IPS-20b (cell line): ENCODE data around the gene BCL6.

ENCODE experiments used
- H3K27ac ChIP-seq: one replicate; pipeline ENCODE4 v1.5.1; 2013; ENCODE audit warnings: low read length
- H3K27me3 ChIP-seq: 2 replicates; pipeline ENCODE4 v1.6.1; 2013; ENCODE audit warnings: mild to moderate bottlenecking, low read length, inconsistent platforms; ENCODE audit not compliant: insufficient read depth
- H3K36me3 ChIP-seq: 2 replicates; pipeline ENCODE4 v1.6.1; 2013; ENCODE audit warnings: low read depth, mild to moderate bottlenecking, inconsistent platforms, low read length, moderate library complexity; ENCODE audit not compliant: insufficient read depth
- H3K4me1 ChIP-seq: 2 replicates; pipeline ENCODE4 v1.6.1; 2013; ENCODE audit warnings: mild to moderate bottlenecking, control low read depth, inconsistent platforms, low read length, moderate library complexity; ENCODE audit not compliant: insufficient read depth
- H3K4me3 ChIP-seq: 2 replicates; pipeline ENCODE4 v1.5.1; 2013; ENCODE audit warnings: mild to moderate bottlenecking, low read length, inconsistent platforms
- H3K9ac ChIP-seq: 2 replicates; pipeline ENCODE4 v1.6.1; 2013; ENCODE audit warnings: low read depth, mild to moderate bottlenecking, inconsistent platforms, low read length, moderate library complexity
- H3K9me3 ChIP-seq: 2 replicates; pipeline ENCODE4 v1.6.1; 2013; ENCODE audit warnings: mild to moderate bottlenecking, low read depth, low read length, inconsistent platforms; ENCODE audit not compliant: insufficient read depth

Gene BCL6

GRCh38 chr3:187758318-187758955, 13.2 kb upstream of the BCL6 start:
- no peaks in the 10 kb centered on the region for H3K36me3 ChIP-seq
- H3K27ac ChIP-seq, result no peak overlapping the region
- no peaks in the 10 kb centered on the region for H3K4me1 ChIP-seq
- no peaks in the 10 kb centered on the region for H3K9me3 ChIP-seq
- H3K9ac ChIP-seq, result no peak overlapping the region
- H3K4me3 ChIP-seq, result no peak overlapping the region
- no peaks in the 10 kb centered on the region for H3K27me3 ChIP-seq

GRCh38 chr3:187753516-187753915, 8.2 kb upstream of the BCL6 start:
- Histone ChIP-seq H3K9ac (no peak overlapping the region), H3K27me3 (no peaks in the 10 kb centered on the region), H3K27ac (no peak overlapping the region), H3K9me3 (no peaks in the 10 kb centered on the region), H3K4me3 (no peak overlapping the region), H3K4me1 (peaks cover 24% of the 10 kb centered on the region), H3K36me3 (no peaks in the 10 kb centered on the region)

- Histone ChIP-seq H3K4me1 (peaks cover 43% of the 10 kb centered on the region), H3K9me3 (no peaks in the 10 kb centered on the region), H3K36me3 (no peaks in the 10 kb centered on the region), H3K27me3 (no peaks in the 10 kb centered on the region), H3K9ac (peak overlapping the region; percentile 71; the same call in 1 of the 2 replicates), H3K4me3 (peak overlapping the region; percentile 58), H3K27ac (no peak overlapping the region)
These were observed 5.3 kb upstream of the BCL6 start for GRCh38 chr3:187750513-187751123.

GRCh38 chr3:187750006-187750512, 4.8 kb upstream of the BCL6 start:
- H3K4me3 ChIP-seq, result peak overlapping the region; percentile 58
- H3K27me3 ChIP-seq, result no peaks in the 10 kb centered on the region
- H3K9me3 ChIP-seq, result no peaks in the 10 kb centered on the region
- peak overlapping the region; percentile 71; the same call in 1 of the 2 replicates for H3K9ac ChIP-seq
- no peaks in the 10 kb centered on the region for H3K36me3 ChIP-seq
- H3K27ac ChIP-seq, result no peak overlapping the region
- H3K4me1 ChIP-seq, result peaks cover 43% of the 10 kb centered on the region

- no peak overlapping the region for H3K4me3 ChIP-seq
- H3K9ac ChIP-seq, result peak overlapping the region; percentile 9; the same call in 1 of the 2 replicates
- peaks cover 43% of the 10 kb centered on the region for H3K4me1 ChIP-seq
- H3K27ac ChIP-seq, result no peak overlapping the region
- H3K9me3 ChIP-seq, result no peaks in the 10 kb centered on the region
- peaks cover 15% of the 10 kb centered on the region; the same call in 1 of the 2 replicates for H3K27me3 ChIP-seq
- H3K36me3 ChIP-seq, result no peaks in the 10 kb centered on the region
These were observed 2.8 kb upstream of the BCL6 start for GRCh38 chr3:187748050-187748481.

- H3K4me3 ChIP-seq, result no peak overlapping the region
- H3K27me3 ChIP-seq, result peaks cover 20% of the 10 kb centered on the region; the same call in 1 of the 2 replicates
- H3K36me3 ChIP-seq, result no peaks in the 10 kb centered on the region
- no peaks in the 10 kb centered on the region for H3K9me3 ChIP-seq
- H3K4me1 ChIP-seq, result peaks cover 47% of the 10 kb centered on the region
- no peak overlapping the region for H3K27ac ChIP-seq
- H3K9ac ChIP-seq, result peak overlapping the region; percentile 9; the same call in 1 of the 2 replicates
These were observed 2.2 kb upstream of the BCL6 start for GRCh38 chr3:187747506-187747905.

GRCh38 chr3:187746442-187747281, 1.4 kb upstream of the BCL6 start:
- peaks cover 29% of the 10 kb centered on the region for H3K27me3 ChIP-seq
- H3K4me3 ChIP-seq, result peak overlapping the region; percentile 87
- peaks cover 50% of the 10 kb centered on the region for H3K4me1 ChIP-seq
- H3K9me3 ChIP-seq, result no peaks in the 10 kb centered on the region
- H3K36me3 ChIP-seq, result no peaks in the 10 kb centered on the region
- H3K9ac ChIP-seq, result peak overlapping the region; percentile 99; the same call in 1 of the 2 replicates
- H3K27ac ChIP-seq, result no peak overlapping the region

DNA sequence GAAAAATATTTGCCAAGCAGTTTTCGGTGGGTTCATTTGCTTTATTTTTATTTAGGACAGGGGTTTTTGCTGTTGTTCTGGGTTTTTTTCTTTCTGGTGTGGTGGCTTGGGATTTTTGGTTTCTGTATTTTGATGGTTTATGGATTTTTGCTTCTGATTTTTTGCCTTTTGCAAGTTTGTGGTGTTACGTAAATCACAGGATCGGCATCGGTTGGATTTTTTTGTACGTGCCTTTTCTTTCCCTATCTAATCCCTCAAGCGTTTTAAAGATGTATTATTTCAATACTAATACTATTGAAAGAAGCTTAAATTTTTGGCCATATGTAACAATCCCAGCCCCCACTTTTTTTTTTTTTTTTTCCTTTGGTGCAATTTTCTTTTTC, 782 bp upstream of the BCL6 start:
- no peaks in the 10 kb centered on the region for H3K36me3 ChIP-seq
- H3K27ac ChIP-seq, result peak overlapping the region; percentile 99
- H3K4me3 ChIP-seq, result peak overlapping the region; percentile 87
- H3K4me1 ChIP-seq, result peaks cover 50% of the 10 kb centered on the region
- peaks cover 35% of the 10 kb centered on the region for H3K27me3 ChIP-seq
- H3K9me3 ChIP-seq, result no peaks in the 10 kb centered on the region
- peak overlapping the region; percentile 99; the same call in 1 of the 2 replicates for H3K9ac ChIP-seq

DNA sequence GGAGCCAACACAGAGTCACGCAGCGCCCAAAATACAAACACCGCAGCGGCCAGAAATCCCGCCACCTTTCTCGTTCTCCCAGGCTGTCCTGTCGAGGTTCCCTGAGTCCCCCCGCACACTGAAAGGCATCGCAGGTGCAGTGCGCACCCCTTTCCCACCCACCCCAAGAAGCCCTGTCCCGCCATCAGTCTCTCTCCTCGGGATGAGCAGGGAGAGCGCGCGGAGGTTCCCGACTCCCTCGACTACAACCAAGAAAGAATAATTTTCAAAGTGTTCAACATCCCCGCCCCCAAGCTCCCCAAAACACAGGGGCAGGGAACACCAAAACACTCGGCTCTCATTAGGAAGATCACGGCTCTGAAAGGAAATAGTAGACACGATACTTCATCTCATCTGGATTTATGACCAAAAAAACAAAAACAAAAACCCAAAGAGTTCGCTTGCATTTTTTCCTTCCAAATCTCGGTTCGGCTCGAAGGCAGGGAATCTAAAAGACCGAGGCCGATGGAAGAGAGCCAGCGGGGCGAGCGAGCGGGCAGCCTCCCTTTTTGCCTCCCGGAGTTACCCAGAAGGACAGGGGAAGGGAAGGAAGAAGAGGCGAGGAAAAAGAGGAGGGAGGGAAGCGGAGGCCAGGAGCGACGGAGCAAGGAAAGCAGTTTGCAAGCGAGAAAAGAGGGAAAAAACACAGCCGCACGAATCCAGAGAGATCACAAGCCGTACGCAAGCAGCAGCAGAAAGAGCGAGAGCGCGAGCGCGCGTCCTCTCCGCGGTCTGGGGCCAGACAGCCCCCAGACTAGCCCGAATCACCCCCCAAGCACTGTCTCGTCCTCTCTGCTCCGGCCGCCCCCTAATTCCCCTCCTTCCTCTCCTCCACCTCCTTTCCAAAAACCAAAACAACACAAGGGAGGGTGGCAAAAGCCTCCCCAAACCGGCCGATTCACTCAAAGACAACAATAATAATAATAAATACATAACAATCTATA, 808 bp downstream of the BCL6 start:
- peaks cover 40% of the 10 kb centered on the region for H3K4me1 ChIP-seq
- H3K27me3 ChIP-seq, result peaks cover 49% of the 10 kb centered on the region
- peak overlapping the region; percentile 87 for H3K4me3 ChIP-seq
- no peak overlapping the region for H3K27ac ChIP-seq
- H3K36me3 ChIP-seq, result no peaks in the 10 kb centered on the region
- H3K9me3 ChIP-seq, result no peaks in the 10 kb centered on the region
- peak overlapping the region; percentile 99; the same call in 1 of the 2 replicates for H3K9ac ChIP-seq

DNA sequence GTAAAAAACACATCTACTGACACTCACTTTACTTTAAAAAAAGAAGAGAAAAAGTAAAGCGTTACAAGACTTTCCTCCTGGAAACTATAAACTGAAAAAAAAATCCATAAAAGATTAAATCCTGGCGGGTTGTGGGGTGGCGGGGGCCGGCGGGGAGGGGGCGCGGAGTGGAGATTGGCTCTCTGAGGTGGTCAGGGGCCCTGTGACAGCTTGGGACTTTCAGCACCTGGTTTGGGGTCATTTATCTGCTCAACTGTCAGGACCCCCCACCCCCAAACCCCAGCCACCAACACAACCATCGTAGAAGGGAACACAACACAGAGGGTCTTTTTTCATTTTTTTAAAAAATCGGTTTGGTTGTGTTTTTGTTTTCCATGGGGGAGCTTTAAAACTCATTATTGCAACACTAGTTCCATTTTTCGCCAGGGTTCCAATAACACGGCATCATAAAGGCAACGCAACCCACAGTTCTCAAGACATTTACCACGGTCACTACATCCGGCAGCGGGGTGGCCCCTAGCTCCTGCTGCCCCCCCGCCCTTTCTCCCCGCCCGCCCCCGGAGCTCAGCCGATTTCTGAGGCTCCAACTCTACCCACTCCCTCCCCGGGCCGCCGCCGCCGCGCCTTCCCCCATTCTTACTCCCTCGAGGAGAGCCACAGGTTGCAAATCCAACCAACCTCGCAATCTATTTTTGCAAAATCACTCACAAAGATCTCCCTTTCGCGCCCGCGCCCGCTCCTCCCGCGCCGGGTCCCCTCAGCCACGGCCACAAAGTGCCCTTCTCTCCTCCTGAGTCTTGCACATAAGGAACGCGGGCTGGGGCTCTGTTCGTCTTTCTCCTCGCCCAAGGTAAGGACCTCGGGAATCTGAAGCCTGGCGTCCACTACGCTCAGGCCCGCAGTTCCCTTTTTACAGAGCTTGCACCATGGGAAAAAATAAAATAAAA, 1.8 kb downstream of the BCL6 start:
- peaks cover 30% of the 10 kb centered on the region; the same call in 1 of the 2 replicates for H3K4me1 ChIP-seq
- H3K9me3 ChIP-seq, result no peaks in the 10 kb centered on the region
- H3K27ac ChIP-seq, result no peak overlapping the region
- H3K4me3 ChIP-seq, result peak overlapping the region; percentile 87
- no peaks in the 10 kb centered on the region for H3K36me3 ChIP-seq
- peak overlapping the region; percentile 99; the same call in 1 of the 2 replicates for H3K9ac ChIP-seq
- peaks cover 54% of the 10 kb centered on the region for H3K27me3 ChIP-seq
